K562 (cell line): ENCODE data around the gene NEUROD6. TPM values are rescaled to one million over a fixed set of nuclear protein-coding genes. Genes with fewer than 3 reads are reported as not detected.
A peak's percentile ranks its signal among the peaks of the same experiment; 100 is the strongest.

Experiments
- ATAC-seq: fragments of 200-7000 bp; cut with Tn5 transposase; 3 replicates; pipeline ENCODE4 v1.9.1; 2020; ENCODE audit warnings: moderate library complexity
- BruUV-seq: library from RNA; stranded (reverse); fragments of 400-500 nt; replicated peaks from 2 replicates; lab custom pipeline; 2021; lab: Mats Ljungman, UMichigan
- CTCF ChIA-PET: fragments of 300-600 bp; formaldehyde crosslinking; extraction: SDS; loops from one replicate; lab custom pipeline; 2021; ENCODE audit warnings: low intra/inter-chr PET ratio; lab: Yijun Ruan, JAX
- POLR2A ChIA-PET: fragments of 300-600, 350-650 bp; sonication (Branson Sonifier 250); formaldehyde crosslinking; extraction: SDS; loops from one replicate; lab custom pipeline; 2021; ENCODE audit warnings: antibody characterized with exemption, inconsistent platforms; lab: Yijun Ruan, JAX
- DNase-seq, 4 experiments: peaks; one replicate each; pipeline versions ENCODE4 v3.0.0 to v3.0.0-alpha.2; 2011 to 2018; ENCODE audit warnings: low spot score in 3 of 4, mixed read lengths in 3 of 4; ENCODE audit errors: extremely low read depth in 1 of 4
- FAIRE-seq: peaks from 2 replicates; lab custom pipeline; 2011; peaks lifted over from hg19 to GRCh38; lab: Jason Lieb, UNC
- H2AFZ ChIP-seq: 2 replicates; pipeline ENCODE4 v1.6.0; 2011; ENCODE audit warnings: low read depth, low read length, control low read depth, inconsistent platforms
- H3K27ac ChIP-seq: fragments of 200-600 bp; 3 replicates; pipeline ENCODE4 v1.8.0; 2011; ENCODE audit warnings: low read depth, mild to moderate bottlenecking, control low read depth, inconsistent platforms, low read length, moderate library complexity, mixed read lengths; ENCODE audit errors: extremely low read depth
- H3K27me3 ChIP-seq, 2 experiments: fragments of 300-600 bp in 1 of 2; 2 replicates in 1 of 2; 3 replicates in 1 of 2; pipeline versions ENCODE4 v1.6.0 to v1.8.0; 2011; ENCODE audit warnings: inconsistent platforms in 2 of 2, low read length in 2 of 2, mild to moderate bottlenecking in 1 of 2, mixed read lengths in 1 of 2, moderate library complexity in 1 of 2; ENCODE audit not compliant: control insufficient read depth in 2 of 2, insufficient read depth in 2 of 2
- H3K36me3 ChIP-seq: fragments of 300-600 bp; 3 replicates; pipeline ENCODE4 v1.8.0; 2011; ENCODE audit warnings: mild to moderate bottlenecking, low read length, inconsistent platforms; ENCODE audit not compliant: control insufficient read depth, insufficient read depth
- H3K4me1 ChIP-seq, 2 experiments: fragments of 200-600 bp in 1 of 2; replicated peaks in 1 of 2; 2 replicates in 1 of 2; 3 replicates in 1 of 2; pipeline versions ENCODE4 v1.5.1 to v1.8.0; 2011; ENCODE audit warnings: inconsistent platforms in 2 of 2, low read length in 2 of 2, mild to moderate bottlenecking in 1 of 2, mixed read lengths in 1 of 2, moderate library complexity in 1 of 2; ENCODE audit not compliant: control insufficient read depth in 2 of 2, insufficient read depth in 2 of 2
- H3K4me2 ChIP-seq: 2 replicates; pipeline ENCODE4 v1.6.1; 2011; ENCODE audit warnings: low read length, control low read depth, inconsistent platforms, mixed read lengths; ENCODE audit not compliant: insufficient read depth
- H3K4me3 ChIP-seq: fragments of 200-600 bp; sonication (generic), shearing (Covaris generic); 2 replicates; pipeline ENCODE4 v1.5.1; 2016; ENCODE audit warnings: control low read depth, inconsistent platforms
- H3K79me2 ChIP-seq: fragments of 200-600 bp; 3 replicates; pipeline ENCODE4 v1.8.0; 2011; ENCODE audit warnings: low read length, inconsistent platforms; ENCODE audit not compliant: control insufficient read depth, insufficient read depth
- H3K9ac ChIP-seq, 2 experiments: 2 replicates each; pipeline versions ENCODE4 v1.6.0 to v1.6.1; 2011; ENCODE audit warnings: low read depth in 2 of 2, low read length in 2 of 2, control low read depth in 1 of 2, inconsistent platforms in 1 of 2, mild to moderate bottlenecking in 1 of 2, mixed read lengths in 1 of 2; ENCODE audit not compliant: insufficient read depth in 1 of 2
- H3K9me1 ChIP-seq: one replicate; pipeline ENCODE4 v1.6.0; 2011; ENCODE audit warnings: inconsistent platforms, mild to moderate bottlenecking, low read length, moderate library complexity; ENCODE audit not compliant: control insufficient read depth, insufficient read depth
- H3K9me3 ChIP-seq: replicated peaks from 2 replicates; pipeline ENCODE4 v1.5.1; 2011; ENCODE audit warnings: low read depth, low read length, inconsistent platforms; ENCODE audit not compliant: control insufficient read depth, insufficient read depth
- H4K20me1 ChIP-seq: replicated peaks from 2 replicates; pipeline ENCODE4 v1.6.1; 2011; ENCODE audit warnings: low read length, inconsistent platforms, mixed read lengths; ENCODE audit not compliant: control insufficient read depth, insufficient read depth
- CTCF ChIP-seq, 3 experiments: IDR thresholded peaks in 2 of 3; conservative IDR thresholded peaks in 1 of 3; 2 replicates each; pipeline ENCODE4 v1.5.1; 2011 to 2012; ENCODE audit warnings: low read length in 3 of 3, mild to moderate bottlenecking in 3 of 3, control low read depth in 2 of 3, improper control_type of control experiment in 1 of 3, inconsistent platforms in 1 of 3, low read depth in 1 of 3, mixed read lengths in 1 of 3, moderate library complexity in 1 of 3; ENCODE audit not compliant: insufficient read depth in 2 of 3
- SIN3B ChIP-seq: fragments of 450-650 bp; IDR thresholded peaks from 2 replicates; pipeline ENCODE4 v1.6.1; 2017; ENCODE audit warnings: low read depth, mild to moderate bottlenecking, moderate library complexity
- WGBS: fragments of 100-300 bp; shearing (Covaris generic); methylation state at CpG from one replicate; pipeline ENCODE4 v1.1.6; 2016; ENCODE audit warnings: low coverage, mixed read lengths; ENCODE audit not compliant: insufficient coverage; ENCODE audit errors: missing lambda C conversion rate; 5-methylcytosine and 5-hydroxymethylcytosine counted together
- in situ Hi-C: fragments of 300-500 bp; cut with MboI; formaldehyde crosslinking; loops from 4 replicates; pipeline ENCODE4 v1.15.0; 2018; ENCODE audit warnings: inconsistent platforms, mixed read lengths
- intact Hi-C: fragments of 100-400 bp; cut with micrococcal nuclease; formaldehyde crosslinking; loops from 2 replicates; pipeline ENCODE4 v1.14.2; 2022
- polyA plus RNA-seq, 8 experiments: library from polyadenylated mRNA; depleted of rRNA in 4 of 8; stranded (reverse) in 5 of 8; unstranded in 3 of 8; fragments of >200 nt; fragmentation: Nextera tagmentation in 2 of 8; fragmentation: Illumina TruSeq in 1 of 8; extraction: Ambion mirVana in 2 of 8; extraction: Trizol in 1 of 8; gene quantifications; 2 replicates each; pipeline versions ENCODE4 v1.2.1 to v1.2.3, GENCODE V29; 2011 to 2014; ENCODE audit warnings: inconsistent platforms in 1 of 8, missing spikeins in 1 of 8
- total RNA-seq, 7 experiments: library from RNA; depleted of rRNA in 6 of 7; stranded (reverse); fragments of >200 nt in 6 of 7; fragmentation: Illumina TruSeq in 2 of 7; extraction: Trizol in 2 of 7; gene quantifications; 2 replicates each; pipeline versions ENCODE4 v1.2.1 to v1.2.3, GENCODE V29; 2011 to 2021; ENCODE audit warnings: low replicate concordance in 1 of 7

NEUROD6 gene
- total and polyA plus RNA-seq, 9 of the 15 experiments (the other 6 are each of a cell fraction or from before 2014, with no cell fraction given), result not detected

GRCh38 chr7:31336202-31337001, 4.1 kb downstream of the NEUROD6 start:
- ATAC-seq, result peak; percentile 77
- Histone ChIP-seq H3K9me3 (no peaks in the 10 kb centered on the region), H3K79me2 (no peaks in the 10 kb centered on the region), H2AFZ (no peak overlapping the region), H3K9ac (no peak overlapping the region), H3K9me1 (no peaks in the 10 kb centered on the region), H3K27me3 (peaks cover 2 to 29% of the 10 kb centered on the region in 2 experiments; a peak in 2 of 5 replicates), H3K4me2 (no peak overlapping the region)
- in situ Hi-C loops (no loop called here), intact Hi-C loops (no loop called here)
- CTCF ChIA-PET, result no interaction called here
- WGBS, result 9% methylated on average over 55 of the region's 71 CpGs
- TF ChIP-seq CTCF (IDR thresholded peaks at IDR 0.05 in 2 of 3, conservative IDR thresholded peaks at IDR 0.05 in 1 of 3; ENCODE audit: insufficient read depth in 2 of 3, low read depth in 1 of 3, low read length in 3 of 3) (peak in 2 of 3 experiments; percentile 23 to 34; a peak in 3 of 6 replicates), SIN3B (no peak)
- TF ChIP-seq, all 486 proteins: peak for 1
- FAIRE-seq (no peak), DNase-seq (peak in 2 of 4 experiments; percentile 11 to 28)
- BruUV-seq, result no TSS peak
- Histone ChIP-seq H3K4me1 (peaks cover 0 to 8% of the 10 kb centered on the region in 2 experiments; a peak in 1 of 5 replicates), H3K27ac (no peak overlapping the region), H3K4me3 (no peak overlapping the region), H3K36me3 (no peaks in the 10 kb centered on the region), H4K20me1 (no peaks in the 10 kb centered on the region)
- POLR2A ChIA-PET, result interaction anchor here (1.2 kb wide), 1 partner anchor 147 kb away, joined by 3 read pairs; no protein-coding TSS in a partner anchor
